Neural progenitor cell (in vitro differentiated cells): Measurements from ENCODE around the gene EFNA5. TPM values are rescaled to one million over a fixed set of nuclear protein-coding genes. Genes with fewer than 3 reads are reported as not detected.

ENCODE experiments used
- DNase-seq: peaks from one replicate; pipeline ENCODE4 v3.0.0-alpha.2; 2016; ENCODE audit warnings: low spot score
- H2AFZ ChIP-seq: fragments of 200-600 bp; sonication (generic); replicated peaks from 2 replicates; pipeline ENCODE4 v1.6.1; 2016; ENCODE audit warnings: antibody characterized with exemption
- H3F3A ChIP-seq: fragments of 200-600 bp; sonication (generic); 2 replicates; pipeline ENCODE4 v1.6.1; 2016; ENCODE audit warnings: antibody characterized with exemption, low read depth
- H3K27ac ChIP-seq: fragments of 200-600 bp; sonication (generic); 2 replicates; pipeline ENCODE4 v1.5.1; 2016; ENCODE audit warnings: mild to moderate bottlenecking
- H3K27me3 ChIP-seq: fragments of 200-600 bp; sonication (generic); 2 replicates; pipeline ENCODE4 v1.6.1; 2016; ENCODE audit warnings: mild to moderate bottlenecking, moderate library complexity
- H3K36me3 ChIP-seq: fragments of 200-600 bp; sonication (generic); 2 replicates; pipeline ENCODE4 v1.5.1; 2016
- H3K4me1 ChIP-seq: fragments of 200-600 bp; sonication (generic); 2 replicates; pipeline ENCODE4 v1.6.1; 2016; ENCODE audit warnings: mixed run types
- H3K4me2 ChIP-seq: fragments of 200-600 bp; sonication (generic); 2 replicates; pipeline ENCODE4 v1.6.1; 2016
- H3K4me3 ChIP-seq: fragments of 200-600 bp; sonication (generic); 2 replicates; pipeline ENCODE4 v1.5.1; 2016
- H3K79me2 ChIP-seq: fragments of 200-600 bp; sonication (generic); 2 replicates; pipeline ENCODE4 v1.6.1; 2016; ENCODE audit warnings: low read depth
- H3K9ac ChIP-seq: fragments of 200-600 bp; sonication (generic); 2 replicates; pipeline ENCODE4 v1.6.1; 2016
- H3K9me3 ChIP-seq: fragments of 200-600 bp; sonication (generic); 2 replicates; pipeline ENCODE4 v1.5.1; 2016; ENCODE audit warnings: low read depth
- H4K20me1 ChIP-seq: fragments of 200-600 bp; sonication (generic); 2 replicates; pipeline ENCODE4 v1.6.1; 2016; ENCODE audit warnings: low read depth
- H3K27ac Mint-ChIP-seq: 3 replicates; pipeline ENCODE4 v1.8.0; 2021; ENCODE audit warnings: mixed read lengths
- H3K27me3 Mint-ChIP-seq: 2 replicates; pipeline ENCODE4 v1.8.0; 2022; ENCODE audit warnings: low read depth, mild to moderate bottlenecking, inconsistent platforms, moderate library complexity, mixed read lengths; ENCODE audit not compliant: insufficient read depth
- H3K36me3 Mint-ChIP-seq: 3 replicates; pipeline ENCODE4 v1.8.0; 2021; ENCODE audit warnings: mixed read lengths
- H3K4me1 Mint-ChIP-seq: 3 replicates; pipeline ENCODE4 v1.8.0; 2021; ENCODE audit warnings: mixed read lengths
- H3K4me3 Mint-ChIP-seq: 3 replicates; pipeline ENCODE4 v1.8.0; 2021; ENCODE audit warnings: mild to moderate bottlenecking, moderate library complexity, mixed read lengths
- H3K9me3 Mint-ChIP-seq: 3 replicates; pipeline ENCODE4 v1.8.0; 2020; ENCODE audit warnings: mixed read lengths
- CTCF ChIP-seq: fragments of 200-600 bp; sonication (generic); IDR thresholded peaks from 2 replicates; pipeline ENCODE4 v1.5.1; 2017; ENCODE audit warnings: antibody characterized with exemption, mild to moderate bottlenecking
- EZH2 ChIP-seq: fragments of 200-600 bp; sonication (generic); IDR thresholded peaks from 2 replicates; pipeline ENCODE4 v1.6.1; 2017; ENCODE audit warnings: antibody characterized with exemption, mild to moderate bottlenecking, moderate library complexity
- EZH2phosphoT487 ChIP-seq: fragments of 200-600 bp; sonication (generic); IDR thresholded peaks from 2 replicates; pipeline ENCODE4 v1.6.1; 2017; ENCODE audit warnings: antibody characterized with exemption
- total RNA-seq: library from RNA; depleted of rRNA; stranded (reverse); fragments of >200 nt; gene quantifications from 2 replicates; pipeline ENCODE4 v1.2.3, GENCODE V29; 2015; ENCODE audit warnings: low replicate concordance

Gene EFNA5
- total RNA-seq, 1 donor from 2014 or later: 105 TPM

- no peak for DNase-seq
- Histone ChIP-seq H3K9me3 (no peaks in the 10 kb centered on the region), H3K4me3 (peak overlapping the region; percentile 34), H3K27ac (peak overlapping the region; percentile 90), H3F3A (peaks cover 68% of the 10 kb centered on the region), H3K4me1 (peaks cover 95% of the 10 kb centered on the region), H3K36me3 (peaks cover 3% of the 10 kb centered on the region), H3K79me2 (peaks cover 100% of the 10 kb centered on the region), H3K9ac (no peak overlapping the region), H3K4me2 (peak overlapping the region; percentile 74), H3K27me3 (no peaks in the 10 kb centered on the region), H4K20me1 (peaks cover 100% of the 10 kb centered on the region), H2AFZ (no peak overlapping the region)
- H3K4me1 Mint-ChIP-seq: peaks cover 65% of the 10 kb centered on the region
- TF ChIP-seq EZH2phosphoT487 (no peak), EZH2 (no peak), CTCF (no peak)
- peaks cover 2% of the 10 kb centered on the region for H3K36me3 Mint-ChIP-seq
- peak overlapping the region; percentile 35 for H3K27ac Mint-ChIP-seq
- H3K4me3 Mint-ChIP-seq: peak overlapping the region; percentile 15
- peaks cover 6% of the 10 kb centered on the region for H3K27me3 Mint-ChIP-seq
- H3K9me3 Mint-ChIP-seq: no peaks in the 10 kb centered on the region
Observed at GRCh38 chr5:107652408-107652807, 18.3 kb downstream of the EFNA5 start.

GRCh38 chr5:107651325-107651724 lies 19.4 kb downstream of the EFNA5 start:
- peaks cover 95% of the 10 kb centered on the region for H3K4me1 ChIP-seq
- Mint-ChIP-seq H3K27me3 (peaks cover 6% of the 10 kb centered on the region), H3K27ac (peak overlapping the region; percentile 81), H3K4me1 (peaks cover 60% of the 10 kb centered on the region), H3K9me3 (no peaks in the 10 kb centered on the region), H3K4me3 (no peak overlapping the region), H3K36me3 (peaks cover 2% of the 10 kb centered on the region)
- no peaks in the 10 kb centered on the region for H3K9me3 ChIP-seq
- H2AFZ ChIP-seq: no peak overlapping the region
- no peak overlapping the region for H3K9ac ChIP-seq
- peaks cover 100% of the 10 kb centered on the region for H3K79me2 ChIP-seq
- H3K4me2 ChIP-seq: peak overlapping the region; percentile 74
- H4K20me1 ChIP-seq: peaks cover 100% of the 10 kb centered on the region
- no peaks in the 10 kb centered on the region for H3K27me3 ChIP-seq
- TF ChIP-seq CTCF: no peak
- TF ChIP-seq EZH2phosphoT487: no peak
- TF ChIP-seq EZH2: no peak
- peak overlapping the region; percentile 34 for H3K4me3 ChIP-seq
- H3K27ac ChIP-seq: peak overlapping the region; percentile 90
- peak; percentile 83 for DNase-seq
- peaks cover 3% of the 10 kb centered on the region for H3K36me3 ChIP-seq
- peaks cover 73% of the 10 kb centered on the region for H3F3A ChIP-seq

- peaks cover 100% of the 10 kb centered on the region for H4K20me1 ChIP-seq
- H3K4me3 ChIP-seq: no peak overlapping the region
- no peak for DNase-seq
- peaks cover 100% of the 10 kb centered on the region for H3K79me2 ChIP-seq
- Mint-ChIP-seq H3K27ac (no peak overlapping the region), H3K4me1 (peaks cover 41% of the 10 kb centered on the region), H3K9me3 (no peaks in the 10 kb centered on the region), H3K4me3 (no peak overlapping the region), H3K27me3 (peaks cover 5% of the 10 kb centered on the region), H3K36me3 (peaks cover 12% of the 10 kb centered on the region)
- H3K9me3 ChIP-seq: no peaks in the 10 kb centered on the region
- TF ChIP-seq CTCF (no peak), EZH2 (no peak), EZH2phosphoT487 (no peak)
- H3K27me3 ChIP-seq: no peaks in the 10 kb centered on the region
- no peak overlapping the region for H3K27ac ChIP-seq
- H3K36me3 ChIP-seq: peaks cover 3% of the 10 kb centered on the region
- peaks cover 93% of the 10 kb centered on the region for H3K4me1 ChIP-seq
- H3F3A ChIP-seq: peaks cover 68% of the 10 kb centered on the region
- no peak overlapping the region for H3K9ac ChIP-seq
- peak overlapping the region; percentile 70 for H3K4me2 ChIP-seq
- H2AFZ ChIP-seq: no peak overlapping the region
Observed at GRCh38 chr5:107646418-107646817, 24.3 kb downstream of the EFNA5 start.
